ENCODE measurements around the gene LIME1. TPM values are rescaled to one million over a fixed set of nuclear protein-coding genes. Genes with fewer than 3 reads are reported as not detected.
"Not testable (repeated sequence)": the region's sequence is repeated elsewhere in the genome, so short reads cannot be mapped to it uniquely, and the experiment has no call there.

The LIME1 gene
- total RNA-seq, 1 donor from 2014 or later, result 12.5 TPM

- H3K9me3 Mint-ChIP-seq (ENCODE audit: unreplicated experiment), result no peaks in the 10 kb centered on the region
- H3K36me3 Mint-ChIP-seq (ENCODE audit: unreplicated experiment), result peaks cover 12% of the 10 kb centered on the region
- H3K4me3 Mint-ChIP-seq (ENCODE audit: unreplicated experiment), result no peak overlapping the region
- H3K4me1 Mint-ChIP-seq (ENCODE audit: unreplicated experiment), result peaks cover 21% of the 10 kb centered on the region
- no peak for TF ChIP-seq CTCF (IDR thresholded peaks at IDR 0.05)
- DNase-seq (ENCODE audit: extremely low spot score, unreplicated experiment), result no peak
- no peaks in the 10 kb centered on the region for H3K27me3 Mint-ChIP-seq (ENCODE audit: unreplicated experiment)
- peak overlapping the region; percentile 66 for H3K27ac Mint-ChIP-seq (ENCODE audit: unreplicated experiment)
Measured at GRCh38 chr20:63772781-63773518, 36.5 kb downstream of the LIME1 start.

- no peak for DNase-seq (ENCODE audit: extremely low spot score, unreplicated experiment)
- H3K27me3 Mint-ChIP-seq (ENCODE audit: unreplicated experiment), result no peaks in the 10 kb centered on the region
- no peak for TF ChIP-seq CTCF (IDR thresholded peaks at IDR 0.05)
- H3K36me3 Mint-ChIP-seq (ENCODE audit: unreplicated experiment), result peaks cover 10% of the 10 kb centered on the region
- no peak overlapping the region for H3K4me3 Mint-ChIP-seq (ENCODE audit: unreplicated experiment)
- H3K9me3 Mint-ChIP-seq (ENCODE audit: unreplicated experiment), result no peaks in the 10 kb centered on the region
- no peak overlapping the region for H3K27ac Mint-ChIP-seq (ENCODE audit: unreplicated experiment)
- peaks cover 25% of the 10 kb centered on the region for H3K4me1 Mint-ChIP-seq (ENCODE audit: unreplicated experiment)
Measured at GRCh38 chr20:63773571-63774241, 37.2 kb downstream of the LIME1 start.

GRCh38 chr20:63774306-63774705 is 37.8 kb downstream of the LIME1 start:
- TF ChIP-seq CTCF (IDR thresholded peaks at IDR 0.05), result no peak

GRCh38 chr20:63775096-63775978 is 38.9 kb downstream of the LIME1 start:
- TF ChIP-seq CTCF (IDR thresholded peaks at IDR 0.05), result peak; percentile 90
- H3K27me3 Mint-ChIP-seq (ENCODE audit: unreplicated experiment), result no peaks in the 10 kb centered on the region
- no peak for DNase-seq (ENCODE audit: extremely low spot score, unreplicated experiment)
- no peaks in the 10 kb centered on the region for H3K9me3 Mint-ChIP-seq (ENCODE audit: unreplicated experiment)
- peaks cover 25% of the 10 kb centered on the region for H3K4me1 Mint-ChIP-seq (ENCODE audit: unreplicated experiment)
- H3K4me3 Mint-ChIP-seq (ENCODE audit: unreplicated experiment), result peak overlapping the region; percentile 45
- H3K36me3 Mint-ChIP-seq (ENCODE audit: unreplicated experiment), result peaks cover 7% of the 10 kb centered on the region
- no peak overlapping the region for H3K27ac Mint-ChIP-seq (ENCODE audit: unreplicated experiment)

More at GRCh38 chr20:63774306-63774705, 37.8 kb downstream of the LIME1 start:
- no peaks in the 10 kb centered on the region for H3K9me3 Mint-ChIP-seq (ENCODE audit: unreplicated experiment)
- H3K36me3 Mint-ChIP-seq (ENCODE audit: unreplicated experiment), result peaks cover 7% of the 10 kb centered on the region
- no peaks in the 10 kb centered on the region for H3K27me3 Mint-ChIP-seq (ENCODE audit: unreplicated experiment)
- peaks cover 25% of the 10 kb centered on the region for H3K4me1 Mint-ChIP-seq (ENCODE audit: unreplicated experiment)
- no peak for DNase-seq (ENCODE audit: extremely low spot score, unreplicated experiment)
- H3K27ac Mint-ChIP-seq (ENCODE audit: unreplicated experiment), result peak overlapping the region; percentile 12
- H3K4me3 Mint-ChIP-seq (ENCODE audit: unreplicated experiment), result no peak overlapping the region

- not testable (repeated sequence) for H3K27me3 Mint-ChIP-seq (ENCODE audit: unreplicated experiment); H3K27ac Mint-ChIP-seq (ENCODE audit: unreplicated experiment); H3K36me3 Mint-ChIP-seq (ENCODE audit: unreplicated experiment); H3K9me3 Mint-ChIP-seq (ENCODE audit: unreplicated experiment); H3K4me3 Mint-ChIP-seq (ENCODE audit: unreplicated experiment); DNase-seq (ENCODE audit: extremely low spot score, unreplicated experiment)
- peaks cover 25% of the 10 kb centered on the region for H3K4me1 Mint-ChIP-seq (ENCODE audit: unreplicated experiment)
Measured at GRCh38 chr20:63776875-63777274, 40.4 kb downstream of the LIME1 start.
